Endothelial cell (in vitro differentiated cells): ENCODE measurements around the gene SLC25A41. TPM values are rescaled to one million over a fixed set of nuclear protein-coding genes. Genes with fewer than 3 reads are reported as not detected.

Source experiments
- DNase-seq: peaks from one replicate; pipeline ENCODE4 v3.0.0; 2021; ENCODE audit warnings: low spot score
- H3K27ac Mint-ChIP-seq: one replicate; pipeline ENCODE4 v1.8.0; 2021; ENCODE audit warnings: mixed read lengths, inconsistent platforms; ENCODE audit not compliant: unreplicated experiment
- H3K27me3 Mint-ChIP-seq: one replicate; pipeline ENCODE4 v1.8.0; 2021; ENCODE audit warnings: mild to moderate bottlenecking, moderate library complexity, mixed read lengths, inconsistent platforms; ENCODE audit not compliant: unreplicated experiment
- H3K36me3 Mint-ChIP-seq: one replicate; pipeline ENCODE4 v1.8.0; 2021; ENCODE audit warnings: mild to moderate bottlenecking, low read depth, mixed read lengths, inconsistent platforms; ENCODE audit not compliant: unreplicated experiment
- H3K4me1 Mint-ChIP-seq: one replicate; pipeline ENCODE4 v1.8.0; 2021; ENCODE audit warnings: mild to moderate bottlenecking, mixed read lengths, inconsistent platforms; ENCODE audit not compliant: unreplicated experiment
- H3K4me3 Mint-ChIP-seq: one replicate; pipeline ENCODE4 v1.8.0; 2021; ENCODE audit warnings: mild to moderate bottlenecking, mixed read lengths, inconsistent platforms; ENCODE audit not compliant: unreplicated experiment
- H3K9me3 Mint-ChIP-seq: one replicate; pipeline ENCODE4 v1.8.0; 2021; ENCODE audit warnings: mixed read lengths, inconsistent platforms; ENCODE audit not compliant: unreplicated experiment
- CTCF ChIP-seq: fragments of 200-600 bp; sonication (generic); IDR thresholded peaks from one replicate; pipeline ENCODE4 v1.5.0; 2021; ENCODE audit warnings: antibody characterized with exemption; ENCODE audit not compliant: unreplicated experiment
- total RNA-seq: library from RNA; stranded (reverse); fragmentation: NEBNext Ultra II Directional; extraction: Animal tissue kit (Norgen Biotek cat#: 25700); gene quantifications from one replicate; pipeline ENCODE4 v1.2.1, GENCODE V29; 2021; ENCODE audit not compliant: unreplicated experiment

SLC25A41 gene
- total RNA-seq, 1 donor from 2014 or later: 0.23 TPM

DNA sequence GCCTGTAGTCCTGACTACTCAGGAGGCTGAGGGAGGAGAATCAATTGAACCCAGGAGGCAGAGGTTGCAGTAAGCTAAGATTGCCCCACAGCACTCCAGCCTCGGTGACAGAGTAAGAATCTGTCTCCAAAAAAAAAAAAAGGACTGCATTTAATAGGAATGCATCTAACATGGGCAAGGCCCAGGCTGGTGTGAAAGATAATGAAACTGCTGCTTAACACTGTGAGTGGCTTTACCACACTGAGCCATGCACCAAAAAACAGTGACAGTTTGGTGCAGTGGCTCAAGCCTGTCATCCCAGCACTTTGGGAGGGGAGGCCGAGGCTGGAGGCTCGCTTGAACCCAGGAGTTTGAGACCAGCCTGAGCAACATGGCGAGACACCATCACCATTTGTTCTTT lies 49.2 kb downstream of the SLC25A41 start:
- H3K4me1 Mint-ChIP-seq: no peaks in the 10 kb centered on the region
- no peak overlapping the region for H3K27ac Mint-ChIP-seq
- DNase-seq: no peak
- H3K36me3 Mint-ChIP-seq: peaks cover 48% of the 10 kb centered on the region
- TF ChIP-seq CTCF: no peak
- no peaks in the 10 kb centered on the region for H3K9me3 Mint-ChIP-seq
- peaks cover 6% of the 10 kb centered on the region for H3K27me3 Mint-ChIP-seq
- no peak overlapping the region for H3K4me3 Mint-ChIP-seq

DNA sequence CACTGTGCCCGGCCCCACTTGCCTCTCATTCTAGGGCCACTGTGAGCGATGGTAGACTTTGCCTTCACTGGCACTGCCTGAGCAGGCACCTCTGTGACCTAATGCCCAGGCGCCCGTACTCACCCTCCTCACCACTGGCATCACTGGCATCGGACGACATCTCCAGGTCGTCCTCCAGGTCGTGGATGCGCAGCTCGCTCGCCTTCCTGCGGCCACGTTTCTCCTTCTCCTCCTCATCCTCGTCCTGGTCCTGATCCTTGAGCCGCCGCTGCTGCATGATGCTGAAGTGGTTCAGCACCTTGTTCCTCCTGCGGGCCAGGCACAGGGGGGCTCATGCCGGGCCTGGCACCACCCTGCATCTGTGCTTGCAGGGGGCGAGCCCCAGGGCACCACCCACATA lies 50.4 kb downstream of the SLC25A41 start:
- H3K4me1 Mint-ChIP-seq: no peaks in the 10 kb centered on the region
- no peaks in the 10 kb centered on the region for H3K9me3 Mint-ChIP-seq
- H3K36me3 Mint-ChIP-seq: peaks cover 47% of the 10 kb centered on the region
- H3K4me3 Mint-ChIP-seq: peak overlapping the region; percentile 58
- no peak for TF ChIP-seq CTCF
- peaks cover 6% of the 10 kb centered on the region for H3K27me3 Mint-ChIP-seq
- H3K27ac Mint-ChIP-seq: no peak overlapping the region
- no peak for DNase-seq

GRCh38 chr19:6381030-6381750 lies 52.4 kb downstream of the SLC25A41 start:
- Mint-ChIP-seq H3K36me3 (peaks cover 45% of the 10 kb centered on the region), H3K4me1 (no peaks in the 10 kb centered on the region)

GRCh38 chr19:6379744-6380143 lies 53.8 kb downstream of the SLC25A41 start:
- H3K27me3 Mint-ChIP-seq: peaks cover 6% of the 10 kb centered on the region
- no peaks in the 10 kb centered on the region for H3K4me1 Mint-ChIP-seq
- H3K36me3 Mint-ChIP-seq: peaks cover 35% of the 10 kb centered on the region
- peak overlapping the region; percentile 85 for H3K4me3 Mint-ChIP-seq
- no peak for TF ChIP-seq CTCF
- H3K27ac Mint-ChIP-seq: no peak overlapping the region
- H3K9me3 Mint-ChIP-seq: no peaks in the 10 kb centered on the region
- DNase-seq: no peak

More at GRCh38 chr19:6381030-6381750, 52.4 kb downstream of the SLC25A41 start:
- DNase-seq: no peak
- H3K27me3 Mint-ChIP-seq: peaks cover 6% of the 10 kb centered on the region
- H3K27ac Mint-ChIP-seq: no peak overlapping the region
- no peaks in the 10 kb centered on the region for H3K9me3 Mint-ChIP-seq
- TF ChIP-seq CTCF: no peak
- no peak overlapping the region for H3K4me3 Mint-ChIP-seq

DNA sequence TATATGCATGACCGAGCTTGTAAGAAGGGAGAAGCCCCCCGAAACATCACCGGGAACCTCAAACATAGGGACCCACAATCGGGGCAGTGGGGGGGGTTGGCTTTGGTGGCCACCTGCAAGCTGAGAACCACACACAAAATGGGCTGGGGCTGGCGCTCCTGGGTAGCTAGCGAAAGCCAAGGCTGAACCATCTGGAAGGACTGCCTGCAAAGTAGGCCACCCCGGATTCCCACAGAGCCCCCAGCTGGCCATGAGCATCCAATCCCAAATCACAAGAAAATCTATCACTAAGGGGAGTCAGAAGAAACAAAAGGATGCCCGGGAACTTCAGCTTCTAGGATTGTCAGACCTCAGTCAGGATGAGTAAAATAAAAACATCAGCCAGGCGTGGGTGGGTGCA lies 55.1 kb downstream of the SLC25A41 start:
- peaks cover 39% of the 10 kb centered on the region for H3K36me3 Mint-ChIP-seq
- no peak for DNase-seq
- no peaks in the 10 kb centered on the region for H3K9me3 Mint-ChIP-seq
- no peak for TF ChIP-seq CTCF
- H3K4me1 Mint-ChIP-seq: peaks cover 3% of the 10 kb centered on the region
- no peak overlapping the region for H3K4me3 Mint-ChIP-seq
- H3K27ac Mint-ChIP-seq: no peak overlapping the region
- peaks cover 9% of the 10 kb centered on the region for H3K27me3 Mint-ChIP-seq
